Nasal cavity respiratory epithelium epithelial cell of viscerocranial mucosa (primary cell): ENCODE results near the gene JMJD6. TPM values are rescaled to one million over a fixed set of nuclear protein-coding genes. Genes with fewer than 3 reads are reported as not detected.

ENCODE experiments used
- total RNA-seq: library from RNA; depleted of rRNA; stranded (reverse); fragments of >200 nt; gene quantifications from 2 replicates; pipeline ENCODE4 v1.2.3, GENCODE V29; 2014

Gene JMJD6
- 18.8 and 22.8 TPM in 2 replicates for total RNA-seq

DNA sequence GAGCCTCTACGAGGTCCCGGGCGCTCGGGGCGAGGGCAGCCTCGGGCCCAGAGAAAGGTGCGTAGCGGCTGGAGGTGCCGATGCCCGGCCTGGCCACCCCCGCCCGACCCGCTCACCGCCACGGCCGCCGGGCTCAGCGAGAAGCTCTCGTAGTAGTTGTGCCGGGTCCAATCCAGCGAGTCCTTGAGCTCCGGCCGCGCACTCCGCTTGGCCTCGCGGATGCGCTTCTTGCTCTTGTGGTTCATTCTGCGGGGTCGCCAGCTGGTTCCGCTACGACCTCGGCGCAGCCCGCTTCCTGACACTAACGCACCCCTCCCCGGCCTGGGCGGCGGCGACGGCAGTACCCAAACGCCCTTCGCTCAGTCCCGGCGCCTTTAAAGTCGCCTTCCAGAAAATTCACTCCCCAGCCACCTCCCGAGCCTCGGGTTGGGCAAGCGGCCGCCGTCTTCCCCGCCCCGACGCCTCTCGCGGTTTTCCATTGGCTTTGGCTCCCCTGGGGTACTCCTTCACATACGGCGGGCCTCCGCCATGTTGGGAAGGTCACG lies at the start of gene JMJD6:
Gene JMJD6 (minus strand): TSS at position 376 of the 545 bp plus-strand sequence. CDS start 131 bp downstream, at position 245.

DNA sequence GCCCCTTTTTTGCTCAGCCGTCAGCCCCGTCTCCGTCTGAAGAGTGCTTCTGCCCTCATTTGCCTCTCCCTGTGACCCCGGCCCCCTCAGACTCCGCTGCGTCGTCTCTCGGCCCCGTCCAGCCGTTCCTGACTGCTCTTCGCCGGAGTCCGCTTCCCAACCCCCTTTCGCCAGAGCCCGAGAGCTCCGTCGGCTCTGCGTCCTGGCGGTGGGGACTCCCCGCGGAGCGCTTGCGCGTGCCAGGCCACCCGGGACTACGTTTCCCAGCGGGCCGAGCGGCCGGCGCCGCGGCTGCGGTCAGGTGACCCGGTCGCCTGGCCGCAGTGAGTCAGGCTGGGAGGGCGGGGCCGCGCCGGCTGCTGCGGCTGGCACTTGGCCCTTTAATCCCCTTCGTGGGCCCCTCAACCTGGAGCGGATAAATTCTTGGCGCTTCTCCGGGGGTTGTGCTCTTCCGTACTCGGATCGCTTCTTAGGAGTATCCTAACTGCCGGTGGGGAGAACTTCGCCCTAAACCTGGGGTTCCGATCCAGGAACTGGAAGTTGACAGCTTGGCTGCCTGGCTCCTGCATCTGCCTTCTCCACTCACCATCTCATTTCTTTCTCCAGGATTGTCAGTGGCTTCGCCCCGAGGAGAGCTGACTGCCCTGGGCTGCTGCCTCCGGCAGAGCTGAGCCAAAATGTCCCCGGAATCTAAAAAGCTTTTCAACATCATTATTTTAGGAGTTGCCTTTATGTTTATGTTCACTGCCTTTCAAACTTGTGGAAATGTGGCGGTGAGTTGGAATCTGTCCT lies 11.5 kb upstream of the JMJD6 start, which contains the start of gene MFSD11:
Gene MFSD11 (plus strand): TSS at position 444 of the 792 bp plus-strand sequence. CDS start 234 bp downstream, at position 678.

DNA sequence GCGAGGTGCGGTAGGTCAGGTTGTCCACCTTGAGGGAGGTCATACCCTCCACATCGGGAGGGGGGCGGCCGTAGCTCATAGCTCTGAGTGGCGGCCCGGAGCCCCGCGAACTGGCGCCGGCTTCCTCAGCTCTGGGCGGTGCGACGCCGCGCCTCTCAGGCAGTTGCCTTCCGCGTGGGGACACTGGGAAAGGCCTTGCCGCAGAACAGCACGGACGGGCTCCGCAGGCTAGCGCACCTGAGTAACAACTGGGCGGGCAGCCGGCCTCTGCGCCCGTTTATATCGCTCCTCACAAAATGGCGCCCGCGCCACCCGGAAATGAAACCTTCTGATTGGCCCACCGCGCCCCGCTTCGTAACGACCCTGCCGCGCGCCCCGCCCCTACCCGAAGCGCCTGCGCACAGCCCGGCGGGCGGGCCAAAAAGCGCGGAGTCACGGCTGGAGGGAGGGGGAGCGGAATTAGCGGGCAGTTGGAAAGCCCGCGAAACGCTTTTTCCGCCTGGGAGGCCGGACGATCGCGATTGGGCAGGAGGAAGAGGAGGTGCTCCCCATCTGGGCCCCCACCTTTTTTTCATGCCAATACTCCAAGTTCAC lies 10.8 kb upstream of the JMJD6 start, which contains the start of gene SRSF2:
Gene SRSF2 (minus strand): TSS at position 250 of the 594 bp plus-strand sequence. CDS start 171 bp downstream, at position 79.

GRCh38 chr17:76726776-76727718 lies 641 bp upstream of the JMJD6 start, which contains the start of gene METTL23:
METTL23 (plus strand) TSS chr17:76726839; CDS start chr17:76729711, 2,872 bp downstream.

GRCh38 chr17:76710863-76711611 lies 15.4 kb downstream of the JMJD6 start, which contains the start of gene MXRA7:
MXRA7 (minus strand) TSS chr17:76710965; CDS start chr17:76710946, 19 bp downstream.

Other genes with a start within 250 kb of the JMJD6 start
- 15.4 and 69.8 TPM in 2 replicates for gene RHBDF2, start 225.2 kb downstream of the JMJD6 start, total RNA-seq
- 9.2 and 10.0 TPM in 2 replicates for gene CYGB, start 188.9 kb downstream of the JMJD6 start, total RNA-seq
- 0.34 and 3.3 TPM in 2 replicates for gene PRCD, start 186.6 kb downstream of the JMJD6 start, total RNA-seq
- 76.9 and 114 TPM in 2 replicates for gene ST6GALNAC2, start 140.7 kb downstream of the JMJD6 start, total RNA-seq
- 1.7 and 9.3 TPM in 2 replicates for gene ST6GALNAC1, start 82.8 kb downstream of the JMJD6 start, total RNA-seq
- 87.8 and 102 TPM in 2 replicates for gene MXRA7, start 15.6 kb downstream of the JMJD6 start, total RNA-seq
- gene METTL23, start 233 bp upstream of the JMJD6 start, total RNA-seq: 26.1 and 34.5 TPM in 2 replicates
- gene SRSF2, start 10.7 kb upstream of the JMJD6 start, total RNA-seq: 64.9 and 111 TPM in 2 replicates
- gene MFSD11, start 11.5 kb upstream of the JMJD6 start, total RNA-seq: 20.5 and 29.2 TPM in 2 replicates
- gene MGAT5B, start 141.8 kb upstream of the JMJD6 start, total RNA-seq: under 0.01 and 0.07 TPM in 2 replicates